ENCODE results near the gene ERCC2.

The ERCC2 gene

DNA sequence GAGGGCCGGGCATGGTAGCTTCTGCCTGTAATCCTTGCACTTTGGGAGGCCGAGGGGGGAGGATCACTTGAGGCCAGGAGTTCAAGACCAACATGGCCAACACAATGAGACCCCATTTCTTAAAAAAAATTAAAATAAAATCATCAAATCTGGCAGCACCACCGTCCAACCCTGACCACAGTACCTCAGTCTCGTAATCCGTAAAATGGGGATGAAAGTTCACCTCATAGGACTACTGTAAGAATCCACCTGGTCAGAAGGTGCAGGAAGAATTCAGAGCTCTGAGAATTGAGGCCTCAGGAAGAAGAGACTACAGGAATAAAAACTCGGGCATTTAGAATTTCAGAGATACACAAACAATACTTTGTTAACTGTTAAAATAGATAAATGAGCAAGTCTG is 31.4 kb upstream of the ERCC2 start:
- DNase-seq (ENCODE audit: low read depth) = no peak

DNA sequence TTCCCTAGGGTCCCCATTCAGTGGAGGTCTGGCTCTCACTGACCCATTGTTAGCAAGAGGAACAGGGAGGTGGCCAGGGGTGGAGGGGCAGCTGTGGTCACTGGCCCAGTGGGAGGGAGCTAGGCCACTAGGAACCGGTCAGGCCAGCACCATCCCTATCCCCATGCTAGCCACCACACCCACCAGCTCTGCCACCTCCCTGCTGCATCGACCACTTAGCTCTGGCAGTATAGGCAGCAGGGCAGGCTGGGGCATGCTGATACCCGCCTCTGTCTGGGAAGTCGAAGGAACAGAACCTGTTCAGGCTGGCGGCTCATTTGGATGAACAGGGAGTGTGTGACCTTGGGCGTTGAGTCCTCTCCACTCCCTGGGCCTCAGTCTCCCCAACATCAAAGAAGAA is 29.8 kb upstream of the ERCC2 start:
- DNase-seq (ENCODE audit: low read depth) = no peak

DNA sequence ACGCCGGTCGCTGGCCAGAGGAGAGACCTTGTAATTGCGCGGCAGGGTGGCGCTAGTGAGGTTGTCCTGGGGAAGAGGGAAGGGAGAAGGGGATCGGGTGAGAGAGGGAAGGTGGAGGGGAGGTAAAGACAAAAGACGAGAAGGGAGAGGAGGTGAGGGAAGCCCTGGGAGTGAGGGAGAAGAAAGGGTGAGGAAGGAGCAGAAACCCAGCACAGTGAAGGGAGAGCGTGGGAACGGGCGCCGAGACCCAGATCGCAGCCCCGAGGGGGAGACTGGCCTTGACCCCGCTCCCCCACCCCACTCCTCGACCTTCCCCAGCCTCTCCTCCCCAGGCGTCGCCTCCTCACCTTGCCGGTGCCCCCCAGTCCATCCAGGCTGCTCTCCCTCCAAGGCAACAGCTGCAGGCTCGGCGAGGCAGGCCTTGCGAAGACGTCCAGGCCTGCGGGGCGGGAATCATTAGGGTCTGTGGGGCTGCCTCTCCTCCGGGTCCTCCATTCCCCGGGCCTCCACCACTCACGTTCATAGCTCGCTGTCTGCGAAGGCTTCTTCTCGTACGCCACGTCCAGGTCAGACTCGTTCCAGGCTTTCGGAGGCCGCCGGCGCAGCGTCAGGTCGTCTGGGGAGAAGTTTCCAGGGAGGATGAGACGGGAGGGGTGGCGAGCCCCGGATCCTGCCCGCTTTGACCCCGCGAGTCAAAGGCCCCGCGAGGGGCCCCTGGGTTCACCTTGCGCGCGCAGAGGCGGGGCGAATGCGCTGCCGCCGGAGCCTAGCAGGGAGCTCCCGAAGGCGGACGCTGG is 25.6 kb upstream of the ERCC2 start:
- no peak for DNase-seq (ENCODE audit: low read depth)

DNA sequence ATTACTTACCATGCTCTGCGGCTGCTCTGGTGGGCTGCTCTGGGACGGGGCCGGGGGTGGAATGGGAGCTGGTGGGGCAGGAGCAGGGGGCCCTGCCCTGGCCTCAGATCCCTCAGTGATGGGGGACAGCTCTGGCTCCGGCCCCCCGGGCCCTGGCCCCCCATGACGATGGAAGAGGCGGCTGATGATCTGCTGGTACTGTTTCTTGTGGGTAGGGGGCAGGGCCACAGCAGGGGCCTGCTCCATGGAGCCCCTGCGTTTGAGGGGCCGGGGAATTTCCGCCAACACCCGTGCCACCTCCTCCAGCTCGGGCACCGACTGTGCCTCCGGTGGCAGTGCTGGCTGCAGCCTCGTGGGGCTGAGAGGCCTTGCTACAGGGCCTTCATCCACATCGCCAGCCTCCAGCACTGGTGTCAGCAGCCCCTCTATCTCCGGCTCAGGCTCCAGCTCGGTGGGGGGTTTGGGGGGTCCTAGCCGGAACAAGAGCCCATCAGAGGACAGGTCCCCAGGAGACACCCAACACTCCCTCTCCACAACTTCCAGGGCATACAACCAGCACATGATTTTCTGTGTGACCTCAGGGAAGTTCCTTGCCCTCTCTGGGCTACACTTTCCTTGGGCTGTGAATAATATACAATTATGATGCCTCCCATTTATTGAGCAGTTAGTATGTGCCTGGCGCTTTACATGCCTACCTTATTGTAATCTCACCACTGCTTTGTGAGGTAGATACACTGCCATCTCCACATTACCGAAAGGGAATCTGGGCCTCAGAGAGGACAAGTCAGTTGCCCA is 21.7 kb upstream of the ERCC2 start:
- no peak for DNase-seq (ENCODE audit: low read depth)

DNA sequence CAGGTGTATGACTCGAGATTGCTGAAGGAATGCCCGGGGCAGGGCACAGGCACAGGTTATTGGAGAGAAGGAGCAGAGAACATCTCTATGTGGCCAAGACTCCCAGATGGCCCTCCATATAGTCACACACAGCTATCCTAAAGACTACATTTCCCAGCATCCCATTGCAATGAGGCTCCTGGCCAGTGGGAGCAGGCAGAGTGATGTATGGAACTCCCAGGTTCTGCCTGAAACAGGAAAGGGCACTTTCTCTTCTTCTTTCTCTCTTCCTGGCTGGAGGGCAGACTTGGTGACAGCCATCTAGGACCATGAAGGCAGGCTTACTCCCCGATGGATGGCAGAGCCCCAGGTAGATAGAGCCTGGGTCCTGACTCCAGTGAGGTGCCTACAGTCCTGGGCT is 21.0 kb upstream of the ERCC2 start:
- no peak for DNase-seq (ENCODE audit: low read depth)

DNA sequence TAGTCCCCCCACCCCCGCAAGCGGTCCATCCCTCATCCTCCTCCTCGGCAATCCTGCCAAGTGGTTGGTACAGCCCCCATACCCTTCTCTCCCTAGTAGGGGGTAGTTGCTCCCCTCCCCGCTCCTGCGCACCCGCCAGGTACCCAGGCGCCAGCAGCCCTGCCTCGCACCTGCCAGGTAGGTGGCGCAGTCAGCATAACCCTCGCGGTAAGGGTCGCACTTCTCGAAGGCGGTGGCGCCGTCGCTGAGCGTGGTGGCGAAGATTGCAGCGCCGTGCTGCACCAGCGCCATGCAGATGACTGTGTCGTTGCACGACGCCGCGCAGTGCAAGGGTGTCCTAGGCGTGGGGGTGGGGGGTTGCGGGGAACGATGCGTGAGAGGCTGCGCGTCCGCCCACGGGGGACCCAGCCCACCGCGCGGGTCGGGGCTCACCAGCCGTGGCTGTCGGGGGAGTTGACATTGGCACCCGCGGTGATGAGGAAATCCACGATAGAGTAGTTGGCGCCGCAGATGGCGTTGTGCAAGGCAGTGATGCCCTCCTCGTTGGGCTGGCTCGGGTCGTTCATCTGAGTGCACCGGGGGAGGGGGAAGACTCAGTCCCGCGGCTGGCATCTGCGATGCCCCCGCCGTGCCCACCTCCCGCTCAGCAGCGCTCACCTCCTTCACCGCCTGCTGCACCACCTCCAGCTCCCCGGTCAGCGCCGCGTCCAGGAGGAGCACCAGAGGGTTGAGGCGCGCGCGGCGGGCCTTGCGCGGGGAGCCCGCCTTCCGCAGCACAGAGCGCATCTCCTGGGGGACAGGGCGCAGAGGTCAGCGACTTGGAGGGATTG is 15.2 kb upstream of the ERCC2 start:
- no peak for DNase-seq (ENCODE audit: low read depth)

DNA sequence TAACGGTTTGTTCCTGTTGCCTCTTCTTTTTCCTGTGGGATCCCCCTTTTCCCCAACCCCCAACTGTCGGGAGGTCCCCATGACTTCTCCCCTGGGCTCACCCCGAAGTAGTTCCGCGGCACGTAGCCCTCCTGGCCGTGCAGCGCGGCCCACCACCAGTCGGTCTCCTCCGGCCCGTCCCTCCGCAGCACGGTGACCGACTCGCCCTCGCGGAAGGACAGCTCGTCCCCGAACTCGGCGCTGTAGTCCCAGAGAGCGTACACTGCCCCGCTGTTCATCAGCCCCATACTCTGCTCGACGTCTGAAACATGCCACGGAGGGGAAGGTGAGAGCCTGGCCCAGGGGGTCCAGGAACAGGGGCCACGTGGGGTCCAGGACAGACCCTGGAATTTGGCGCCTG is 12.1 kb upstream of the ERCC2 start:
- DNase-seq (ENCODE audit: low read depth) = no peak

DNA sequence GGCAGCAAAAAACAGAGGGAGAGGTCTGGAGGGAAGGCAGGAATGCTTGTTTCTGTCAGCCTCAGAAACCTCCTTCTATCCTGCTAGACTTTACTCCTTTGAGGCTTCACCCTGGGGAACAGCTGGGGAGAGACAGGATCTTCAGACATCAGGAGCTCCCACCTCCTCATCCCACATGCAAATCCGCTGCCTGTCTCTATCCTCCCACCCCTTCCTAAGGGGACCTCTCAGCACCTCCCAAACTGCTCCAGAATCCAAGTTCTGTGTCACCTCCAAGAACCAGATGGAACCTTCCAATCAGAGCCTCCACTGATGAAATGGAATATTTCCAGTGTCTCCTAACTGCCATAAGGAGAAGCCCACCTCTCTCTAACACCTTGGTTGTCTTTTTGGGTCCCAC is 9.7 kb upstream of the ERCC2 start:
- no peak for DNase-seq (ENCODE audit: low read depth)

DNA sequence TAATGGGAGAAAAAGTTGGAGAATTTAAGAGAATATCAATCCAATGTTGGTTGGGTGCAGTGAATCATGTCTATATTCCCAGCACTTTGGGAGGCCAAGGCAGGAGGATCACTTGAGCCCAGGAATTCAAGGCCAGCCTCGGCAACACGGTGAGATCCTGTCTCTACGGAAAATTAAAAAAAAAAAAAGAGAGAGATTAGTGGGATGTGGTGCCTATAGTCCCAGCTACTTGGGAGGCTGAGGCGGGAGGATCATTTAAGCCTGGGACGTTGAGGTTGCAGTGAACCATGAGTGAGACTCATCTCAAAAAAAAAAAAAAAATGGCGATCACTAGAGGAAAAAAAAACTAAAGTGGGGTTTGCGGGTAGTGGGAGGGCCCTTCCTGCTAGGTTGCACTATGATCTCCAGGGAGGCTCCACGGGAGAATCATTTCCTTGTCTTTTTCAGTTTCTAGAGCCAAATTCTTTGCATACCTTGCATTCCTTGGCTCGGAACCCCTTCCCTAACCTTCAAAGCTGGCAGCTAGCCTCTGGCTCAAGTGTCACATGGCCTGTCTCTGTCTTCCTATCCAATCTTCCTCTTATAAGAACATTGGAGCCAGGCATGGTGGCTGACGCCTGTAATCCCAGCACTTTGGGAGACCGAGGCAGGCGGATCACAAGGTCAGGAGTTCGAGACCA is 5.8 kb upstream of the ERCC2 start:
- DNase-seq (ENCODE audit: low read depth) = no peak

DNA sequence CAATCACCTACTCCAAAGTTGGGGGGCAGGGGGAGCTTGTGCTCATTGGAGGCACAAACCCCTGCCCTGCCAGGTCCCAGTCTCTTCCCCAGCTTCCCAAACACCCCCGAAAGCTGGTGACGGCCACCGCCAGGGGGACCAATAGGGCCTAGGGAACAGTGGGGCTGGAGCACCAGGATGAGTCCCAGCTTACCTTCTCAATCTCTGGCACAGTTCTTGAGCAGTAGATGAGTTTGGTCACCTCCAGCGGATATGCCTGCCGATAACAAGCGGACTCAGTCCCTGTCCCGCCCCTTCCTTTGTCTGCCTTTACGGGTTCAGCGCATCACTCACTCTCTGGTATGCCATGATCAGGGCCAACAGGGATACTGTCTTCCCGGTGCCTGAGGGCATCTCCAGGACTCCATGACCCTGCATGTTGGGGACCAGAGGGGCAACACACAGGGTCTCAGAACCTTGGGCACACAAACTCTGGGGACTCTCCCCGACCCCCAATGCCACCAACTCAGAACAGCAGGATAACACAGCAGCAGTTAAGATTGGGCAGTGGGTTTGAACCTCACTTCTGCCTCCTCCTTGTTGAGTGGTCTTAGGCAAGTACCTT is 1.5 kb downstream of the ERCC2 start:
- DNase-seq (ENCODE audit: low read depth) = no peak

DNA sequence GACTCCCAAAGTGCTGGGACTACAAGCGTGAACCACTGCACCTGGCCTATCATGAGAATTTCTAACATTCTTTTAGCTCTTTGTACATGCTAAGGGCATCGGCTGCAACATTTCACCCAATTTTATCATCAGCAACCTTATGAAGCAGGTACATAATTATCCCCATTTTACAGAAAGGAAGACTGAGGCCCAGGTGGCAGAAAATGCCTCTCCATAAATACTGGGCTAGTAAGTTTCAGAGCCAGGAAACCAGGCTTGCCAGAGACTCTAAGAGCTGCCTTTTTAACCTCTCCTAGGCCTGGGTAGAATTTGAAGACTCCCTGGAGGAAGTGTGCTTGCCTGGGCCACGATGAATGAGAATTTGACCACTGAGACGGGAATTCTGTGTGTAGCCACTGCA is 2.2 kb downstream of the ERCC2 start:
- no peak for DNase-seq (ENCODE audit: low read depth)

DNA sequence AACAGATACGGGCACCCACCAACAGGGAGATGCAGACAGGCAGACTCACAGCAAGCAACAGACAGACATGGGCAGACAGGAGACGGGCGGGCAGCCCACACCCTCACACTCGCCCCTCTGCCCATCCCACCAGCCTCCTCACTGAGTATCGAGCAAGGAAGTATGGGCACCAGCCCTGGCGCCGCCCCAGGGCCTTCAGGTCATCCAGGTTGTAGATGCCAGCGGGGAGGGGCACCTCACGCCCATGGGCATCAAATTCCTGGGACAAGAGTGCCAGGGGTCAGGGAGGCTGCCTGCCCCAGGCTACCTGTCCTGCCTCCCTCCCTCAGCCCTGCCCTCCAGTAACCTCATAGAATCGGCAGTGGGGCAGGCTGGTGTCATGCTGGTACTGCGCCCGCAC is 5.7 kb downstream of the ERCC2 start:
- no peak for DNase-seq (ENCODE audit: low read depth)

DNA sequence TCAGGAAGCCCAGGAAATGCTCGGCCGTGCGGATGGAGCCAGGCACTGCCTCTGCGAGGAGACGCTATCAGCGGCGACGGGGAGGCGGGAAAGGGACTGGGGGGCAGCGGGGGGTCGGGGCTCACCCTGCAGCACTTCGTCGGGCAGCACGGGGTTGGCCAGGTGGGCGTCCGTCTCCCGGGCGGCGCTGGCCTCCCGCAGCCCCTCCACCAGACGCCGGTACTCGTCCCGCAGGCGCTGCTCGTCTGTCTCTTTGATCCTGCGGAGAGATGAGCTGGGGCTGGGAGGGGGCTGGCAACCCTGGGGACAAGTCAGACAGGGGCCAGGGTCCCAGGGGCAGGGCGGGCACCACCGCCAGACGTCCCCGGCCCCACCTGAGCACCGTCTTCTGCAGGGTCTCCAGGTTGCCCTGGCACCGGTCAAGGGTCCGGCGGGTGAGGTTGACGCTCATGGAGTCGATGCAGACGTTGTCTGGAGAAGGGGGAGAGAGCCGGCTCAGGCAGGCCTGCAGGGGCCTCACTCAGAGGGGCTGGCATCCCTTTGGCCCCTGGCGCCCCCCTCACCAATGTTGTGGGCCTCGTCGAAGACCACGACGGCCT is 6.4 kb downstream of the ERCC2 start:
- DNase-seq (ENCODE audit: low read depth) = no peak

DNA sequence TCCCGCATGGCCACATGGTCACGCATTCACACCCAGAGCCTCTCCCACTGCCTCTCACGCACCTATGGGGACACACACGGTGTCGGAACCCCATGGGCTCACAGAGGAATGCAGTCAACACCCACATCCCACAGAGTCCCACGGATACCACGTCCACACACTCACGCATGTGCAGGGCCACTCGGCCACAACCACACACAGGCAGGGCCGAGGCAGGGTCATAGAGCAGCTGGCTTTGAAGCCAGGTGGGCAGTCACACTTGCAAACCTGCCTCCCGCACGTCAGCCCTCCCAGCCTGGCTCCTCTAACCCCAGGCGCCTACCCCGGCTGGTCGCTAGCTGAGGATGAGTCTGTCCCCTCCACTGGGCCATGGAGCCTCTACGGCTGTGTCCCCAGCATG is 8.1 kb downstream of the ERCC2 start:
- DNase-seq (ENCODE audit: low read depth) = no peak

DNA sequence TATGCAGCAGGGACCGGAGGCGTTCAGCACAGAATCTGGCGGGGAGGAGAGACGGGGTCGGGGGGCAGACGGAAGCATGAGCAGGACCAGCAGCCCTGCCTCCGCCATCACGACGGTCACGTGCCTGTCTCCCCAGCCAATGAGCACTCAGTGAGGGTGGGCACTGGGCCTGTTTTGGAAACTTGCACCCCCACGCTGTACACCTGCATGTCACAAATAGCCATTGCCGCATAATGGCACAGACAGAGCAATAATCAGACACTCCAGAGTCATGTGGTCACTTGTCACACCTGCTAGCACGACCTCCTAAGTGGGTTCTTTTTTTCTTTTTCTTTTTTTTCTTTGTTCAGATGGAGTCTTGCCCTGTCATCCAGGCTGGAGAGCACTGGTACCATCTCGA is 8.8 kb downstream of the ERCC2 start:
- DNase-seq (ENCODE audit: low read depth) = no peak

DNA sequence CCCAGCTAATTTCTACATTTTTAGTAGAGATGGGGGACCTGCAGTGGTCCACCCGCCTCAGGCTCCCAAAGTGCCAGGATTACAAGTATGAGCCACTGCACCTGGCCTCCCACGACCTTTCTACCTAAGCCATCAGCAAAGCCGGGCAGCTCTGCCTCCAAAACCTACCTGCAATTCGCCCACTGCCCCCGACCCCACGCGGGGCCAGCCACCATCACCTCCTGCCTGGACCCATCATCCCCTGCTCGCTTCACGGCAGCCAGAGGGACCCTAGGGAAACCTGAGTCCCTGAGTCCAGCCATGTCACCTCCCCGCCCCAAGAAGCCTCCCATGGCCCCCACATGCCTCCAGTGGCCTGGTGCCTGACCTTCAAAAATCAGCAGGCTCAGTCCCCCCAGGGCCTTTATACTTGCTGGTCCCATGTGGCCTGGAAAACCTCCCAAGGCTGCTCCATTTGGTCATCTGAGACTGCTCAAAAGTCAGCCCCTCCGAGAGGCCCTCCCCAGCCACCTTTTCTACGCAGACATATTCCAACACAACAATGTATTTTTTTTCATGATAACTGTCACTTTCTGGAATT is 12.1 kb downstream of the ERCC2 start:
- no peak for DNase-seq (ENCODE audit: low read depth)

DNA sequence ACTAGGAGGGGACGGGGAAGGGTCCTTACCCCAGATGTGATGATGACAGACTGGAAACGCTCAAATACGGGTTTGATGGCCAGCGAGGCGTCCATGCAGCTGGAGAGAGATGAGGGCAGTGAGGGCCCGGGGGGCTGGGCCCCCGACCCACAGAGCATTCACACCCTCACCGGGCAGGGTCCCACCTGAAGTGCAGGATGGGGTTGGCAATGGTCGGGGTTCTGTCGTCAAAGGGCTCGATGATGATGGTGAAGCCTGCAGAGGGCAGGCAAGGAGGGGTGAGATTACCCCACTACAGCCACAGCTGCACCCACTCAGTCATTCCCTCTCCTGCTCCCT is 13.0 kb downstream of the ERCC2 start:
- no peak for DNase-seq (ENCODE audit: low read depth)

DNA sequence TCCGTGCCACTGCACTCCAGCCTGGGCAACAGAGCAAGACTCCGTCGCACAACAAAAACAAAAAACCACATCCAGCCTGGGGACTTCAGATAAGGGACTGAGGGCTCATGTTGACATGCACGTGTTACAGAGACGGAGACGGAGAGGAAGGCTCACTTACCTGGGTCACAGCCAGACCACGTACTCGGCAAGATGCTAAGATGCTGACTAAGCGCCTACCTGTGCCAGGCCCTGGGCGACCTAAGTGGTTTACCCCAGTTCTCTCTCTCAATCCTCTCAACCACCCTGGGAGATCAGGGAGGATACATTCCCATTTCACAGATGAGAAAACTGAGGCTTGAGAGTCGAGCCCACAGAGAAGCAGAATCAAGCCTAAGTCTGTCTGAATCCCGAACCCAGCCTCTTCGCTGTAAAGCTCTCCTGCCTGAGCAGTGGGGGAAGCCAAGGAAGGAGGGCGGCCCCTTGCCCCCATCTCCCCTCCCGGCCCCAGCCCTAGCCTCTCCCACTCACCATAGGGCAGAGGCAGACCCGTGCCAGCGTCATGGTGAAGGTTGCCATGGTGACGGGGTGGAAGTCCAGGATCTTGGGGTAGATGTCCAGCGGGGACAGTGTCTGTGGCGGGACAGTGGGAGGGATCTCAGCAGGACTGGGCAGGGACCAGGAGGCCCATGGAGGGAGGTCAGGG is 13.5 kb downstream of the ERCC2 start:
- no peak for DNase-seq (ENCODE audit: low read depth)

DNA sequence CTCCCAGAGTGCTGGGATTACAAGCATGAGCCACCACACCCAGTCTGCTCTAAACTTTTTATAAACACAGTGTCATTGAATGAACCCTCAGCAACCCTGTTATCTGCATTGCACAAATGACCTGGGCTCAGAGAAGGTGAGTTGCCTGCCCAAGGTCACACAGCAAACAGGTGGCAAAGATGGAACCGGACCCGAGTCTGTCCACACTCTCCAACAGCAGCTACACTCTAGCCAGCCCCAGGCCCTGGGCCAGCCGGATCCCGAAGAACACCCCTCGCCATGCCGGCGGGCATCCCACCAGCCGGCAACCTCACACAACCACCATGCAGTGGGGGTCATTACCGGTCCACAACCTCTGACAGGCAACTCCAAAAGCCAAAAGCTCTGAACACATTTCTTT is 14.5 kb downstream of the ERCC2 start:
- DNase-seq (ENCODE audit: low read depth) = no peak

DNA sequence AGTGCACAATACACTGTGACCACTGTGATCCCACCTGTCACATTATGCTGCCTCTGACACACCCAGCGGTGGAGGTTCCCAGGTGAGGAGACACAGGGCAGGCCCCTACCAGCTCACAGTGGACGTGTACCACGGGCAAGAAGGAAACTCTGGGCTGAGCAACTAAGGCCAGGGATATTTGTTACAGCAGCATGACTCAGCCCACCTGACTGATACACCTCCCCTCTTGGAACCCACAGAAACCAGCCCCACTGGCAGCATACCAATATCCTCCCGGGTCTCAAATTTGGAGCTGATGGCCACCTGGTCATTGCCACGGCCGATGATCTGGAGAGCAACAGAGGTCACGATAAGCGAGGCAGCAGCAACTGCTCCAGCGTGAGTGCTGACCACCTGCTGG is 15.0 kb downstream of the ERCC2 start:
- no peak for DNase-seq (ENCODE audit: low read depth)
